ENCODE measurements around the gene ZNF573. TPM values are rescaled to one million over a fixed set of nuclear protein-coding genes. Genes with fewer than 3 reads are reported as not detected.
"Not testable (repeated sequence)": the region's sequence is repeated elsewhere in the genome, so short reads cannot be mapped to it uniquely, and the experiment has no call there.

Gene ZNF573
- total RNA-seq, 1 donor from 2014 or later = 18.7 TPM

- Mint-ChIP-seq H3K27ac (no peak overlapping the region), H3K4me1 (no peaks in the 10 kb centered on the region), H3K36me3 (ENCODE audit: low read depth) (peaks cover 12% of the 10 kb centered on the region), H3K4me3 (no peak overlapping the region), H3K27me3 (no peaks in the 10 kb centered on the region), H3K9me3 (peaks cover 53% of the 10 kb centered on the region)
- no peak for TF ChIP-seq CTCF (IDR thresholded peaks at IDR 0.05)
- DNase-seq = no peak
- CTCF ChIA-PET = no interaction called here
- no peak for ATAC-seq (ENCODE audit: low read depth)
- POLR2A ChIA-PET = no interaction called here
- intact Hi-C loops (cut with micrococcal nuclease) = no loop called here
These were observed 24.0 kb upstream of the ZNF573 start for GRCh38 chr19:37803249-37803840.

GRCh38 chr19:37790244-37790925, 11.0 kb upstream of the ZNF573 start:
- POLR2A ChIA-PET = no interaction called here
- no peak overlapping the region for H3K4me3 Mint-ChIP-seq

GRCh38 chr19:37778613-37779126, 716 bp downstream of the ZNF573 start:
- TF ChIP-seq CTCF (IDR thresholded peaks at IDR 0.05) = no peak
- ATAC-seq (ENCODE audit: low read depth) = no peak

More at GRCh38 chr19:37790244-37790925, 11.0 kb upstream of the ZNF573 start:
- CTCF ChIA-PET = no interaction called here
- no peak for TF ChIP-seq CTCF (IDR thresholded peaks at IDR 0.05)
- ATAC-seq (ENCODE audit: low read depth) (no peak), DNase-seq (no peak)
- Mint-ChIP-seq H3K9me3 (peaks cover 30% of the 10 kb centered on the region), H3K27me3 (no peaks in the 10 kb centered on the region), H3K4me1 (no peaks in the 10 kb centered on the region), H3K36me3 (ENCODE audit: low read depth) (no peaks in the 10 kb centered on the region), H3K27ac (no peak overlapping the region)
- intact Hi-C loops (cut with micrococcal nuclease) = no loop called here

GRCh38 chr19:37770985-37771384, 8.4 kb downstream of the ZNF573 start:
- DNase-seq (no peak), ATAC-seq (ENCODE audit: low read depth) (no peak)
- CTCF ChIA-PET = no interaction called here
- POLR2A ChIA-PET = no interaction called here
- Mint-ChIP-seq H3K4me1 (peaks cover 6% of the 10 kb centered on the region), H3K27me3 (no peaks in the 10 kb centered on the region), H3K27ac (no peak overlapping the region), H3K36me3 (ENCODE audit: low read depth) (peaks cover 68% of the 10 kb centered on the region), H3K4me3 (no peak overlapping the region), H3K9me3 (peaks cover 2% of the 10 kb centered on the region)
- no peak for TF ChIP-seq CTCF (IDR thresholded peaks at IDR 0.05)
- intact Hi-C loops (cut with micrococcal nuclease) = loop anchor here (5.0 kb wide), 1 partner anchor 799 kb away; no protein-coding TSS in a partner anchor

More at GRCh38 chr19:37778613-37779126, 716 bp downstream of the ZNF573 start:
- Mint-ChIP-seq H3K9me3 (peaks cover 7% of the 10 kb centered on the region), H3K4me3 (peak overlapping the region; percentile 91), H3K27ac (peak overlapping the region; percentile 96), H3K4me1 (peaks cover 33% of the 10 kb centered on the region), H3K36me3 (ENCODE audit: low read depth) (peaks cover 32% of the 10 kb centered on the region), H3K27me3 (no peaks in the 10 kb centered on the region)
- ChIA-PET CTCF (no interaction called here), POLR2A (interaction anchor here (1.3 to 2.0 kb wide), 4 partner anchors 59 to 311 kb away, joined by 6 to 13 read pairs (median 8); partner anchors contain the start of genes ZNF540, ZNF569, ZNF571 and ZNF607)
- DNase-seq = no peak
- intact Hi-C loops (cut with micrococcal nuclease) = loop anchor here (1.0 to 2.0 kb wide), 8 partner anchors 59 to 606 kb away; partner anchors contain the start of genes ZNF527, ZNF540, ZNF570 and ZNF571

DNA sequence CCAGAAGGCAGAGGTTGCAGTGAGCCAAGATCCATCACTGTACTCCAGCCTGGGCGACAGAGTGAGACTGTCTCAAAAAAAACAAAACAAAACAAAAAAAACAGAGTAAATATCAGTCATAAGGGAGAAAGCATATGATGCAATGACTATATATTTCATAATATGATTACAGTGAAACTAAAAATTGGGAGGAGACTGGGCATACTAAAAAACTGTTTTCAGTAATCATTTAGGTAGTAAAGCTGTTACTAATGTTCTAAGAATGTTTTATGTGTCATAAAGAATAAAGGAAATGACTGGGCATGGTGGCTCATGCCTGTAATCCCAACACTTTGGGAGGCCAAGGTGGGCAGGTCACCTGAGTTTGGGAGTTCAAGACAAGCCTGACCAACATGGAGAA, 15.9 kb downstream of the ZNF573 start:
- H3K36me3 Mint-ChIP-seq (ENCODE audit: low read depth) = peaks cover 62% of the 10 kb centered on the region
- no peaks in the 10 kb centered on the region for H3K27me3 Mint-ChIP-seq
- POLR2A ChIA-PET = no interaction called here
- no peak for TF ChIP-seq CTCF (IDR thresholded peaks at IDR 0.05)
- H3K27ac Mint-ChIP-seq = no peak overlapping the region
- intact Hi-C loops (cut with micrococcal nuclease) = no loop called here
- no peak overlapping the region for H3K4me3 Mint-ChIP-seq
- CTCF ChIA-PET = no interaction called here
- ATAC-seq (ENCODE audit: low read depth) = no peak
- H3K9me3 Mint-ChIP-seq = no peaks in the 10 kb centered on the region
- no peak for DNase-seq
- H3K4me1 Mint-ChIP-seq = no peaks in the 10 kb centered on the region

- POLR2A ChIA-PET; H3K9me3 Mint-ChIP-seq; H3K27ac Mint-ChIP-seq; ATAC-seq (ENCODE audit: low read depth); intact Hi-C loops (cut with micrococcal nuclease); H3K4me3 Mint-ChIP-seq; CTCF ChIA-PET; H3K27me3 Mint-ChIP-seq; DNase-seq; H3K4me1 Mint-ChIP-seq: not testable (repeated sequence)
- peaks cover 53% of the 10 kb centered on the region for H3K36me3 Mint-ChIP-seq (ENCODE audit: low read depth)
These were observed 21.7 kb downstream of the ZNF573 start for GRCh38 chr19:37757683-37758082.
